HG03175 (cell line): Measurements from ENCODE around the gene RAB8A.
A peak's percentile ranks its signal among the peaks of the same experiment; 100 is the strongest.

Experiments
- ATAC-seq: cut with Tn5 transposase; IDR thresholded peaks from one replicate; pipeline ENCODE4 v1.9.1; 2021; ENCODE audit warnings: mild to moderate bottlenecking, moderate library complexity; ENCODE audit not compliant: unreplicated experiment

Gene RAB8A

GRCh38 chr19:16111160-16111908 lies at the start of gene RAB8A:
Gene RAB8A, plus strand, starts transcription at chr19:16111889. Its CDS starts 13 bp downstream, at chr19:16111902.
- ATAC-seq = peak; percentile 82

DNA sequence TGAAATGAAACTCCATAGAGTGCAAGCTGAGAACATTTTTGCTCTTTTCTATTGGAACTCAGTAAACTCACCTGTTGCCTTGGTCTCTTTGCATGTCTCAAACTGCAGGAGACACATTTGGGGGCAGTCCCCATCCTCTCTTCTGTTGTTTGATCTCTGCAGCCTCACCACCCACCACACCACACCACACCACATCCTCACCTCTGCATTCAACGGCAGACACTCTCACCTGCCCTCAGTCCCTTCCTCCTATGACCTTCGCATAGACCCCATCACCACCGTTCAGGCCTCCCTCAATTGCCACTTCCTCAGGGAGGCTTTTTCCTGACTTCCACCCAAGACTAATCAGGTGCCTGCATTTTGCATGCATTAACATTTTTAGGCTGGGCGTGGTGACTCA lies 49.7 kb upstream of the RAB8A start:
- no peak for ATAC-seq

DNA sequence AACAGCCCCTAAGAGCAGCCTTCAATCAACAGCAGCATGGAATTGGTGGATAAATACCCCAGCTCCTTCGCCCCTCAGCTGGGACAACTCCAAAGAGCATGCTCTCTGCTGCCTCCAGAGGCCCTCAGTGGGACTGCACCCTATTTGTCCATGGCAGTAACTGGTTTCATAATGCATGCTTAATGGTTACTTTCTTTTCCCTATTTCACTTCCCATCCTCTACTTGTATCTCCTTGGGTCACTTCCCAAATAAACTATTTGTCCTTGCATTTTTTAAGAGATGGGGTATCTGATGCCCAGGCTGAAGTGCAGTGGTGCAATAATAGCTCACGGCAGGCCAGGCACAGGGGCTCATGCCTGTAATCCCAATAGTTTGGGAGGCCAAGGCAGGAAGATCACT lies 48.9 kb upstream of the RAB8A start:
- ATAC-seq = no peak

DNA sequence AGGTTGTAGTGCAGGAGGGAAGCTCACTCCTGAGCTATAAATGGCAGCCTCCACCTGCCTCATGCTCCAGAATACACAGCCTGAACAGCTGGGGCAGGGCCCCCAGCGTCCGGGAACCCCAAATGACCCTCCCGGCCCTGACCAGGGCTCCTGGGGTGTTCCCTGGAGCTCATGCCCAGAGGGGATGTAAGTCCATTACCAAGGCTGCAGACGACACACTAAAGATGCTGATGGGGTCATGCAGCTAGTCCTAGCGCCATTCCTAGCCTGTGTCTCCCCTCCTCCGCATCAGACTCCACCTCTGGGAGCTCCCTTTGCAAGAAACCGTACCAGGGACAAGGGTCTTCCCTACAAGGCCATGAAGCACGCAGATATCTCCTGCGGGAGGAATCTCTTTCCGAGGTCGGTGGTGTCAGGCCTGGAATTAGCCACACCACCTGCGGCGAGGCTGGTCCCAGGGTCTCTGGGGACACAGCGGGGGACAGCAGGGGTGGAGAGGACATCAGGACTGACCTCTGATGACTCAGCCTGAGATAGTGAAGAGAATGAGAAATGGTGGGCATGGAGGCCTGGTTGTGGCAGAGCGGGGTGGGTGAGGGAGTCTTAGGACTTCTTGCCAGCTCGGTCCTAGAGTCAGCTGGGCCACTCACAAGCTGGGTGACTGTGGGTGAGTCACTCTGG lies 47.3 kb upstream of the RAB8A start:
- ATAC-seq = no peak

DNA sequence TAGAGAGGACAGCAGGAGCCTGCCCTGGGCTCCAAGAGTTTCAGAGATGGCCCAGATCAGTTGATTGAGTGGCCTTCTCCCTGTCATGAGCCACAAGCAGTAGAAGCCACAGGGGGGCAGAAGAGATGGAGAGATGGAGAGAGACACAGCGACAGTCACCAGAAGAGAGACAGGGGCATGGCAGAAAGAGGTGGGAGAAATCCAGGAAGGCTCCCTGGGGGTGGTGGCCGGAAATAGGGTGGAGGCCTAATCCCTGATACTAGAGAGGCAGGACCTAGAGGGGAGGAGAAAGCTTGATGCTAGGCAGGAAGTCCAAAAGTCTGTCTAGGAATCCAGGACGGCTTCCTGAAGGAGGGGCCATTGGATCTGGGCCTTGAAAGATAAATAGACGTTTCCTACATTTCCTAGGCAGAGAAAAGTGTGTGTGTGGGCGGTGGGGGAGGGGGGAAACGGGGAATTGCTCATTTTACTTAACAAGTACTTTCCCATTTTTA lies 45.0 kb upstream of the RAB8A start:
- ATAC-seq = no peak

- ATAC-seq = no peak
Observed at GRCh38 chr19:16067205-16067938, 44.3 kb upstream of the RAB8A start.

GRCh38 chr19:16068696-16069259 lies 42.9 kb upstream of the RAB8A start:
- ATAC-seq = no peak

DNA sequence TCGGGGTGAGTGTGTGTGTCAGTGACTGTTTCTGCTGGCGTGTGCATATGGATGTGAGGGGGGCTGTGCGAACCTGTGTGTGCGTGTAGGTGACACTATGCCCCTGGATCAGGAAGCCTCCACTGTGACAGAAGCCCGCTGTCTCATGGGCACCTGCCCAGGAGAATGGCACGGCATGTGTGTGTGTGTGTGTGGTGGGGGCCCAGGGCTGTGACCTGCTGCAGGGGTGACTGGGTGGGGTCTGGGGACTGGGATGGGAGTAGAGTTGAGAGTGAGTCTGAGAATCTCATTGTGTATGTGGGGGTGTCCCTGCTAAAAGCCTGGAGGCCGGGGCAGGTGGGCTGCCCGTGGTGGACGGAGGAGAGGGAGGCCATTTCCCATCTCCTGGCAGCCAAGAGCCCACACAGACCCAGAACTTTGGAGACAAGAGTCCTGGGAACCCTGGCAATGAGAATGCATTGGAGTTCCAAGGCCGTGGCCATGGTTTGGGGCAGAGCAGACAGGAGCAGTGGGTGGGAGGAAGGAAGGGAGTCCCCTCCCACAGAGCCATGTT lies 41.8 kb upstream of the RAB8A start:
- ATAC-seq = no peak

DNA sequence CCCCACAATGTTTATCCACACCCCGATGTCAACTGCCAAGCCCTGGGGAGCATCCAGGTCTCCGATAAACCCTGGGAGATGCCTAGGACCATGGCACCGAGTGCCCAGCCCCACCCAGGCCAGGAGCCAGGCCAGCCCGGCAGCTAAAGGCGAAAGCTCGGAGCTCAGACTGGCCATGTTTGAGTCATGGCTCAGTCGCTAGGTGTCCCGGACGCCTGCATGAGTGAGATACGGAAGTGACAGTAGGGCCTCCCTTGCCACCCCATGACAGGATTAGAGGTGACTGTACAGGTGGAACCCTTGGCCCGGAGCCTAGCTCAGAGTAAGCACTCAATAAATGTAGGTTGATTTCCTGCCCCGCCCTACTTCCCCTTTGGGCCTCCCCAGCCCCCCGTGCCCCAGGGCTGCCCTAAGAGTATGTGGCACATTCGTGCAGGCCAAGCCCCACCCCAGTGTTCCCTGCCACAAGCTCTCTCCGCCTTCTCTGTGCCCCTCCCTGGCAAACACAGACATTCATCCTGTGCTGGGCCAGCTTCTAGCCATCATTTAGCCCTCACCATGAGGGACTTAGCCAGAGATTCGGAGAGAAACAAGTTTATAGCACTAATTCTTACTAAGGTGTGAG lies 41.2 kb upstream of the RAB8A start:
- peak; percentile 56 for ATAC-seq

GRCh38 chr19:16071072-16071691 lies 40.5 kb upstream of the RAB8A start:
- no peak for ATAC-seq

DNA sequence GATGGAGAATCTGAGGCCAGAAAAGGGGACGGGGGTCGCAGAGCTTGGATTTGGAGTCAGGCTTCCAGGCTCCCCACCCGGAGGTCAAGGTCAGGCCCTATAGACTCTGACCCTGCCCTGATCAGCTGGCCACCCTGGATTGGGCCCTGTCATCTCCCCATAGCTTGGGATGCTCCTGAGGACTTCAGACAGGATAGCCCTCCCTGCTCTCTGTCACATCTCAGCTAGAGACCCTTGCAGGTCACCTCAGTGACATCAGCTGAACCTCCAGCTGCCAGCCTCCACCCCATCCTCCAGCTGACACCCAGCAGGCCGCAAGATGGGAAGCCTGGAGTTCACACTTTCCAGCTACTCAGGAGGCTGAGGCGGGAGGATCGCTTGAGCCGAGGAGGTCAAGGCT lies 38.2 kb upstream of the RAB8A start:
- ATAC-seq = no peak

DNA sequence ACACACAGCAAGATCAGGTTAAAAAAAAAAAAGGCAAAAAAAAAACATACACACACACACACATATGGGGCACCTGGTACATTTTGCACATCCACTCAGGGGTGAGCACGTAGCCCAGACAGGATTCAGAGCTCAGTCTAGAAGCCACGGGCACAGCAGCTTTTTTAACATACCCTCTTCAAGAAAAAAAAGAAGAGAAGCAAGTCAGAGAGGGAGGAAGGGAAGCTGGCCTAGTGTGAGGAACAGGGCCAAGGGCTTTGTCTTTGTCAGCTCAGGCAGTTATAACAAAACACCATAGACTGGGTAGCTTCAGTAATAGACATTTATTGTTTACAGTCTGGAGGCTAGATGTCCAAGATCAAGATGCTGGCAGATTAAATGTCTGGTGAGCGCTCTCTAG lies 37.7 kb upstream of the RAB8A start:
- no peak for ATAC-seq

- ATAC-seq = no peak
Observed at GRCh38 chr19:16074488-16075365, 37.0 kb upstream of the RAB8A start.

GRCh38 chr19:16075430-16076153 lies 36.1 kb upstream of the RAB8A start:
- no peak for ATAC-seq

- ATAC-seq = peak; percentile 67
Observed at GRCh38 chr19:16076154-16076957, 35.3 kb upstream of the RAB8A start, which contains the start of gene TPM4. Gene TPM4, plus strand, starts transcription at chr19:16076495. Its CDS starts 71 bp downstream, at chr19:16076566.

DNA sequence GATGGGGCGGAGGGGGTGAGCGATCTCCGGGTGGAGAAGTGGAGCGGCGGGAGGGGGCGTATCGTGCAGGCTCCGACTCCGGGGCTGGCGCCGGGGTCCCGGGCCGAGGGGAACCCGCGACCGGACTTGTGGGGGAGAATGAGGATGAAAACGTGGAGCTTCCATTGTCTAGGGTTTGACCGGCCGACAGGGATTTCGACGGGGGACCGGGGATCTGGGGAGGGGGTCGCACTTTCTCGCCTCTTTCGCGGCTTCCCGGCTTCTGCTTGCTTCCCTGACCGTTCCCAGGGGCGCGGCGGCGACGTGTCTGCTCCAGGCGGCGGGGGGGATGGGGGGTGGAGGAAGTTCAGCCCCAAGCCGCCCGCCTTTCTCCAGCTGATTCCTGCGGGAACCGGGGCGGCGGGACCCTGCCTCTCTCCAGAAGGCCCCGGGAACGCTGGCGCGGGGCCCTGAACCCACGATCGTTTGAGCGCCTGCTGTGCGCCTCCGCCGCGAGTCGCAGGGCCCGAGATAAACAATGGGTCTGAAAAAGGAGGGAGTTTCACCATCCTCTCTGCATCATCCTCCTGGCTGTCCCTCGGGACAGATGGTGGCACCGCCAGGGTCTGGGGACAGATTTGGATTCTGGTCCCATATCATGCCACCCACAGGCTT lies 34.6 kb upstream of the RAB8A start:
- ATAC-seq = no peak
